Stimulated activated CD4-positive, alpha-beta T cell treated with anti-CD3 and anti-CD28 coated beads, Interleukin-4, amount 100 ng/mL, for 24 hours (primary cell): ENCODE measurements around the gene SDCCAG8.
"Not testable (repeated sequence)": the region's sequence is repeated elsewhere in the genome, so short reads cannot be mapped to it uniquely, and the experiment has no call there.

Experiments used
- DNase-seq: peaks from one replicate; pipeline ENCODE4 v3.0.0-alpha.2; 2020

Gene SDCCAG8

GRCh38 chr1:243287123-243287460, 31.3 kb downstream of the SDCCAG8 start:
- DNase-seq: no peak

- DNase-seq: no peak
Measured at GRCh38 chr1:243287652-243288051, 31.8 kb downstream of the SDCCAG8 start.

GRCh38 chr1:243288062-243288461, 32.2 kb downstream of the SDCCAG8 start:
- no peak for DNase-seq

- DNase-seq: no peak
Measured at GRCh38 chr1:243291292-243291691, 35.5 kb downstream of the SDCCAG8 start.

- DNase-seq: no peak
Measured at GRCh38 chr1:243292117-243292516, 36.3 kb downstream of the SDCCAG8 start.

- DNase-seq: no peak
Measured at GRCh38 chr1:243293941-243294722, 38.3 kb downstream of the SDCCAG8 start.

GRCh38 chr1:243294723-243295121, 38.9 kb downstream of the SDCCAG8 start:
- DNase-seq: no peak

GRCh38 chr1:243299069-243299468, 43.2 kb downstream of the SDCCAG8 start:
- no peak for DNase-seq

- DNase-seq: no peak
Measured at GRCh38 chr1:243301059-243301458, 45.2 kb downstream of the SDCCAG8 start.

GRCh38 chr1:243311809-243312208, 56.0 kb downstream of the SDCCAG8 start:
- no peak for DNase-seq

- no peak for DNase-seq
Measured at GRCh38 chr1:243312952-243313634, 57.3 kb downstream of the SDCCAG8 start.

- no peak for DNase-seq
Measured at GRCh38 chr1:243313635-243314536, 58.0 kb downstream of the SDCCAG8 start.

GRCh38 chr1:243315455-243315854, 59.6 kb downstream of the SDCCAG8 start:
- DNase-seq: no peak

- DNase-seq: no peak
Measured at GRCh38 chr1:243315893-243316292, 60.1 kb downstream of the SDCCAG8 start.

- DNase-seq: no peak
Measured at GRCh38 chr1:243316366-243316989, 60.6 kb downstream of the SDCCAG8 start.

GRCh38 chr1:243320224-243320623, 64.4 kb downstream of the SDCCAG8 start:
- no peak for DNase-seq

GRCh38 chr1:243322326-243322725, 66.5 kb downstream of the SDCCAG8 start:
- no peak for DNase-seq

GRCh38 chr1:243323491-243323890, 67.7 kb downstream of the SDCCAG8 start:
- no peak for DNase-seq

- DNase-seq: peak; percentile 39
Measured at GRCh38 chr1:243325305-243325890, 69.6 kb downstream of the SDCCAG8 start.

GRCh38 chr1:243332440-243332839, 76.6 kb downstream of the SDCCAG8 start:
- no peak for DNase-seq

- DNase-seq: no peak
Measured at GRCh38 chr1:243335292-243335691, 79.5 kb downstream of the SDCCAG8 start.

GRCh38 chr1:243336163-243336562, 80.3 kb downstream of the SDCCAG8 start:
- DNase-seq: no peak

- DNase-seq: not testable (repeated sequence)
Measured at GRCh38 chr1:243338848-243339247, 83.0 kb downstream of the SDCCAG8 start.
